Liver (tissue), 3 donors: ENCODE measurements around the gene PTPN9.
"Not testable (repeated sequence)": the region's sequence is repeated elsewhere in the genome, so short reads cannot be mapped to it uniquely, and the experiment has no call there.

Experiments
- JUND ChIP-seq, 2 donors: IDR thresholded peaks; 2 replicates each; pipeline ENCODE4 v1.6.1; 2016; ENCODE audit warnings: antibody characterized with exemption in 2 of 2
- YY1 ChIP-seq: IDR thresholded peaks from 2 replicates; pipeline ENCODE4 v1.6.1; 2016; ENCODE audit warnings: antibody characterized with exemption, mild to moderate bottlenecking
- TF ChIP-seq, protein P1 (sequence below): fragments of 150-350 bp; IDR thresholded peaks from 2 replicates; pipeline ENCODE4 v1.5.1; 2017; ENCODE audit warnings: improper control_type of control experiment, low read depth, low read length; ENCODE audit not compliant: missing input control
- TF ChIP-seq, protein P2 (sequence below): IDR thresholded peaks from 2 replicates; pipeline ENCODE4 v1.6.1; 2016; ENCODE audit warnings: antibody characterized with exemption, mild to moderate bottlenecking
- donor health status: healthy.
- donor health status: healthy.

DNA sequence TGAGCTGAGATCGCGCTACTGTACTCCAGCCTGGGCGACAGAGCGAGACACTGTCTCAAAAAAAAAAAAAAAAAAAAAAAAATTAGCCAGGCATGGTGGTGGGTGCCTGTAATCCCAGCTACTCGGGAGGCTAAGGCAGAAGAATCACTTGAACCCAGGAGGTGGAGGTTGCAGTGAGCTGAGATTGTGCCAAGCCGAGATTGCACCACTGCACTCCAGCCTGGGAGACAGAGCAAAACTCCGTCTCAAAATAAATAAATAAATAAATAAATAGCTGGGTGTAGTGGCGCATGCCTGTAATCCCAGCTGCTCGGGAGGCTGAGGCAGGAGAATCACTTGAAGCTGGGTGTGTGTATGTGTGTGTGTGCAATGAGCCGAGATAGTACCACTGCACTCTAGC, 133.8 kb downstream of the PTPN9 start:
- TF ChIP-seq, protein P1, sequence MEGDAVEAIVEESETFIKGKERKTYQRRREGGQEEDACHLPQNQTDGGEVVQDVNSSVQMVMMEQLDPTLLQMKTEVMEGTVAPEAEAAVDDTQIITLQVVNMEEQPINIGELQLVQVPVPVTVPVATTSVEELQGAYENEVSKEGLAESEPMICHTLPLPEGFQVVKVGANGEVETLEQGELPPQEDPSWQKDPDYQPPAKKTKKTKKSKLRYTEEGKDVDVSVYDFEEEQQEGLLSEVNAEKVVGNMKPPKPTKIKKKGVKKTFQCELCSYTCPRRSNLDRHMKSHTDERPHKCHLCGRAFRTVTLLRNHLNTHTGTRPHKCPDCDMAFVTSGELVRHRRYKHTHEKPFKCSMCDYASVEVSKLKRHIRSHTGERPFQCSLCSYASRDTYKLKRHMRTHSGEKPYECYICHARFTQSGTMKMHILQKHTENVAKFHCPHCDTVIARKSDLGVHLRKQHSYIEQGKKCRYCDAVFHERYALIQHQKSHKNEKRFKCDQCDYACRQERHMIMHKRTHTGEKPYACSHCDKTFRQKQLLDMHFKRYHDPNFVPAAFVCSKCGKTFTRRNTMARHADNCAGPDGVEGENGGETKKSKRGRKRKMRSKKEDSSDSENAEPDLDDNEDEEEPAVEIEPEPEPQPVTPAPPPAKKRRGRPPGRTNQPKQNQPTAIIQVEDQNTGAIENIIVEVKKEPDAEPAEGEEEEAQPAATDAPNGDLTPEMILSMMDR = not testable (repeated sequence)
- not testable (repeated sequence) for TF ChIP-seq JUND (IDR thresholded peaks at IDR 0.05); YY1
- TF ChIP-seq, protein P2, sequence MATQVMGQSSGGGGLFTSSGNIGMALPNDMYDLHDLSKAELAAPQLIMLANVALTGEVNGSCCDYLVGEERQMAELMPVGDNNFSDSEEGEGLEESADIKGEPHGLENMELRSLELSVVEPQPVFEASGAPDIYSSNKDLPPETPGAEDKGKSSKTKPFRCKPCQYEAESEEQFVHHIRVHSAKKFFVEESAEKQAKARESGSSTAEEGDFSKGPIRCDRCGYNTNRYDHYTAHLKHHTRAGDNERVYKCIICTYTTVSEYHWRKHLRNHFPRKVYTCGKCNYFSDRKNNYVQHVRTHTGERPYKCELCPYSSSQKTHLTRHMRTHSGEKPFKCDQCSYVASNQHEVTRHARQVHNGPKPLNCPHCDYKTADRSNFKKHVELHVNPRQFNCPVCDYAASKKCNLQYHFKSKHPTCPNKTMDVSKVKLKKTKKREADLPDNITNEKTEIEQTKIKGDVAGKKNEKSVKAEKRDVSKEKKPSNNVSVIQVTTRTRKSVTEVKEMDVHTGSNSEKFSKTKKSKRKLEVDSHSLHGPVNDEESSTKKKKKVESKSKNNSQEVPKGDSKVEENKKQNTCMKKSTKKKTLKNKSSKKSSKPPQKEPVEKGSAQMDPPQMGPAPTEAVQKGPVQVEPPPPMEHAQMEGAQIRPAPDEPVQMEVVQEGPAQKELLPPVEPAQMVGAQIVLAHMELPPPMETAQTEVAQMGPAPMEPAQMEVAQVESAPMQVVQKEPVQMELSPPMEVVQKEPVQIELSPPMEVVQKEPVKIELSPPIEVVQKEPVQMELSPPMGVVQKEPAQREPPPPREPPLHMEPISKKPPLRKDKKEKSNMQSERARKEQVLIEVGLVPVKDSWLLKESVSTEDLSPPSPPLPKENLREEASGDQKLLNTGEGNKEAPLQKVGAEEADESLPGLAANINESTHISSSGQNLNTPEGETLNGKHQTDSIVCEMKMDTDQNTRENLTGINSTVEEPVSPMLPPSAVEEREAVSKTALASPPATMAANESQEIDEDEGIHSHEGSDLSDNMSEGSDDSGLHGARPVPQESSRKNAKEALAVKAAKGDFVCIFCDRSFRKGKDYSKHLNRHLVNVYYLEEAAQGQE = not testable (repeated sequence)
